T-helper 22 cell (primary cell): Measurements from ENCODE around the gene MEF2D.

Source experiments
- DNase-seq: peaks from one replicate; pipeline ENCODE4 v3.0.0-alpha.2; 2020; ENCODE audit warnings: low read depth

MEF2D gene

GRCh38 chr1:156467906-156468305 lies 32.7 kb downstream of the MEF2D start:
- DNase-seq = no peak

DNA sequence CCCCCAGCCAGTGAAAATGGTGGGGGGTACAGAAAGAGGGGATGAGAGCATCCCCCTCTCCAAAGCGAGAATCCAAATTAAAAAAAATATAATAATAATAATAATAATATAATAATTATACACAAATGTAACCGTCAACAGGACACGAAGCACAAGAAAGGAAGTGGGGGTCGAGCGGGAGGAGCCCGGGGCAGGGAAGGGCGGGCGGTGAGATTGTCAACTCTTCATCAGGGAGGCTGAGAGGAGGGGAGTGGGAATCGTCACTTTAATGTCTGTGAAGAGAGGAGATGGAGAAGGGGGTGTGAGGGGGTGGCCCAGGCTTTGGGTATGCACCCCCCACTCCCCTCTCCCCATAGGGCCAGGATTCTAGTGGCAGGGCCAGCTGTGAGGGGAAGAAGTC lies 33.2 kb downstream of the MEF2D start:
- DNase-seq = no peak

GRCh38 chr1:156465747-156466365 lies 34.7 kb downstream of the MEF2D start:
- no peak for DNase-seq

DNA sequence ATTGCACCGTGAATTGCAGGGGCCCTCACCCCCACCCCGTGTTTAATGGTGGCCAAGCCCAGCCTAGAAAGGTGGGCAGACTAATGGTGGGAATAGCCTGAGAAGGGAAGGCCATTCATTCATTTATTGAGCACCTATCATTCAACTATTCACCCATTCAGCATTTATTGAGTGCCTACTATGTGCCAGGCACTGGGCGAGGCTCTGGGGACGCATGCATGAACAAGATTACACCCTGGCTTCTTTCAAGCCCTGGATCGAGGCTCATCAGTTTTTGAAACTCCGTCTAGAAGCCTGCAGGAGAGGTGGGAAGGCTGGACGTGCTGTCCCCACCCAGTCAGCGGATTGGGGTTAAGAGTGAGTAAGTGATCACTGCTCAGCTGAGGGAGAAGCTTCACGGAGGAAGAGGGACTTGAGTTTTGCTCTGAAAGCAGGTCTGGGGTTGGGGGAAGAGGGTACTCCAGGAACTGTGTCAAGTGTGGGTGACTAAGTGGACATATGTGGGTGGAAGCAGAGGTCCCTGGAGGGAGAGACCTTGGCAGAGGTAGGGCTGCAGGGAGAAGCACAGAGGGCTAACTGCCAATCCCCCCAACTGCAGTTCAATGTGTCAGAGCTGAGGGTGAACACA lies 35.6 kb downstream of the MEF2D start:
- DNase-seq = no peak

GRCh38 chr1:156464335-156464734 lies 36.2 kb downstream of the MEF2D start:
- no peak for DNase-seq

DNA sequence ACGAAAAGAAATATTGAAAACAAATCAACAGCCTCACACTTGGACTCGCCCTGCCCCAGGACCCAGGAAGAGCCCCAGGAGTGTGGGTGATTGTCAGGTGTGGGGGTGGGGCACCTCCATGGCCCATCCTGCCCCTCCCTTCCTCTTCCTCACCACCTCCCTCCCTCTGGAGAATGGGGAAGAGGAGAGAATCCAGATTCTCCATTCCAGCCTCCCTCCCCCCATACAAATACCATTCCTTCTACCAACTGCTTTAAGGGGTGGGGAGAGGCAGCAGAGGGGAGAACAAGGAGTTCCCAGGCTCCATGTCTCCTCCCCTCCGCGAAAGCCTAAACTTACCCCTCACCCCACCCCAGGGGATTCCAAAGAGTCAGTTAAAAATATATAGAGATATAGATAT lies 36.7 kb downstream of the MEF2D start:
- no peak for DNase-seq

DNA sequence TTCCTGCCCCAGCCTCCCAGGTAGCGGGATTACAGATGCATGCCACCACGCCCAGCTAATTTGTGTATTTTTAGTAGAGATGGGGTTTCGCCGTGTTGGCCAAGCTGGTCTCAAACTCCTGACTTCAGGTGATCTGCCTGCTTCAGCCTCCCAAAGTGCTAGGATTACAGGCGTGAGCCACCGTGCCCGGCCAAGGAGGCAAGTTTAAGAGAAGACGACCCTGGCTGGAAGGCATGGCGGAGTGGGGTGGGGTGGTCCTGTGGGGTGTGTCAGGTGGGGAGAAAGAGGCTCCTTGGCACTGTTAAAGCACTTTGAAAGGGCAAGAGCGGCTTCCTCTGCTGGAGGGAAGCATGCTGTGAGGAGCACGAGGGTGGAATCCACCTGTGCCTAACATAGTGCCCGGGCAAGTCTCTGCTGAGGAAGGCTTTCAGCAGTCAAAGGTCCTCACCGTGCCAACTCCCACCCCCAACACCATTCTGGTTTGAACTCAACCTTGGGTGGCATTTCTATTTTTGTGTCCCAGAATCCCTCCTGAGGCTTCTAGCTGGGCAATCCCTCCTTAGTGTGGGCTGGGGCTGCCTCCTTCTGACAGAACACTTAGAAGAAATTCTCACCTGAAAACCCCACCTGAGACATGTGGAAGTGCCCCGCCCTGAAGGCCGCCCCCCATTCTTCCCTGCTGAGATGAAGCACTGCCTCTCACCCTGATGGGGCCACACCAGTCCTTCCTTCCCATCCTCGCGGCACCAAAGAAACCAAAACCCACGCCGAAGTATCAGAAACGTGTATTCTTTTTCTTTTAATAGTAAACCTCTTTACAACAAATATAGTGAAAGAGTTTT lies 37.4 kb downstream of the MEF2D start:
- no peak for DNase-seq

- no peak for DNase-seq
These were observed 38.6 kb downstream of the MEF2D start for GRCh38 chr1:156461781-156462647.

DNA sequence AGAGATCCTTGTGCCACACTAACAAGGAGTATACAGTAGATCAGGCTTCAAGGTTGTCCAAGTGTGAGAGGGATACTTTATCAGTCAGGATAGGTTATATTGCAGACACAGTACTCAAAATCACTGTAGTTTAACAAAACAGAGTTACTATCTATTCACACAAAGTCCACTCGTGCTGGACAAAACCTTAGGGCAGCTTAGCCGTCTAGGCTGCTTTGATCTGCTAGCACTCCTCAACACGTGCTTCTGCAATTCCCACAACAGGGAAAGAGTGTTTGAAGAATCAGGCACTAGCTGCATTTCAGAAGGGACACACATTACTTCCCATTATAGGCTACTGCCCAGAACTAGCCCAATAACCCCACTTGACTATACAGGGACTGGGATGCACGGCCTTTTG lies 39.5 kb downstream of the MEF2D start:
- no peak for DNase-seq

DNA sequence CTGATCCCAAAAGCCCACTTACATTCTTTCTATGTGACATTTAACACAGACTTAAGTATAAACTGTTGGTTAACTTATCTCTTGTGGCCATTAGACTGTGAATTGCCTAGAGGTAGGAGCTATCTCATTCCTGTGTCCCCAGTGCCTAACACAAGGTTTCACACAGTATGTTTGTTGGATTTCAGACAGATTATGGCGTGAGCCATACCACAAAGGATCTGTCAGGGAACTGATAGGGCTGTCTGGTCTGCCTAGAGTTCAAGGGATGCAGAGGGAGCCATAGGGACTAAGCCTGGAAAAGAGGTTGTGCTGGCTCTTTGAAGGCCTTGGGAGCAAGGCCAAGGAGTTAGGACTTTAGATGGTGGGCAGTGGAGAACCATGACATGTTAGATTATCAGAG lies 40.0 kb downstream of the MEF2D start:
- DNase-seq = no peak

GRCh38 chr1:156458181-156458503 lies 42.4 kb downstream of the MEF2D start:
- no peak for DNase-seq

DNA sequence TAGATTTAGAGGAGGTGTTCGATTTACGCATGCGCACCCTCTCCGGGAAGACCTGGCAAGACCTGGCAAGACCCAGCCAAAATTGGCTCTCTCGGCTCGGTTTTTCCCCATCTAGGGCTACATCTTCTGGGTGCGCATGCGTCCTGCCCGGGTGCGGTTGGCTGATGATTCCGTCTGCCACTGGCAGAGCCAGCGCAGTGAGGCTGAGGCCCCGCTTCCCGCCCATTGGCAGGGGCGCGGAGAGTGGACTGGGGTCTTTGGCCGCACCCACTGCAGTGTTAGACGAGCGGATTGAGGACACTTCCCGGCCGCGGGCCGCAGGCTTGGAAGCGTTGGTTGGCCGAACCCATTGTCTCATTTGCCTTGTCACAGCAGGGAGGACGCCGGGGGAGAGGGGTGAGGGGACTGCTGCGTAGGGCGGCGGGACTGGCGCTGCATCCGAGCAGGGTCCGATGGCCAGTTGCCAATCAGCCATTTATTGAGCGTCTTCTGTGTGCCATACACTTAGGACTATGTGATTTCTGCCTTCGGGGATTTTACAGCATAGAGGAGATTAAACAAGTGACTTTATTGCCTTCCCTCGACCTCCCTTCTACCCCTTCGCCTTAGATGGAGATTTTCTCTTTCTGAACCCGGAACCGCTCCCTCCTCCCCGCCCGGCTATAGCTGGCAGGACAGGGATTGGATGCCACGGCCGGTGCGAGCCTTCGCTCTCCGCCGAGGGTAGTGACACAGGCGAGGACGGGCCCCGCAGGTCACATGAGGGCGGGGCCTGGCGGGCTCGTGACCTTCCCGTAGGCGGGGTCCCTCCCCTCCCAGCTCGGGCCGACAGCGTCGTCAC lies 43.7 kb downstream of the MEF2D start:
- peak; percentile 96 for DNase-seq

DNA sequence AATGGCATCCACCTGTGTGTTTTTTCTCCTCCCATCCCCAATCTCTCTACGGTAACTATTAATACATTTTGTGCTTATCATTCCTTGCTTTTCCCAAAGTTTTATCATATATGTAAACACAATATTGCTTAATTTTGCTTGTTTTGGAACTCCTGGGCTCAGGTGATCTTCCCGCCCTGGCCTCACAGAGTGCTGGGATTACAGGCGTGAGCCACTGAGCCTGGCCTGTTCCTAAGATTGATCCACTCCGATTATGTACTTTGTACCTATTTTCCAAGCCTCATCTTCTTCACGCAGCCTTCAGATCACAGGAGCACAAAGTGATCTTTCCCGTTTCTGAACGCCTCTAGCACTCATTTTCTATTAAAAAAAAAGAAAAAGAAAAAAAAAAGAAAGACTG lies 45.2 kb downstream of the MEF2D start:
- no peak for DNase-seq

DNA sequence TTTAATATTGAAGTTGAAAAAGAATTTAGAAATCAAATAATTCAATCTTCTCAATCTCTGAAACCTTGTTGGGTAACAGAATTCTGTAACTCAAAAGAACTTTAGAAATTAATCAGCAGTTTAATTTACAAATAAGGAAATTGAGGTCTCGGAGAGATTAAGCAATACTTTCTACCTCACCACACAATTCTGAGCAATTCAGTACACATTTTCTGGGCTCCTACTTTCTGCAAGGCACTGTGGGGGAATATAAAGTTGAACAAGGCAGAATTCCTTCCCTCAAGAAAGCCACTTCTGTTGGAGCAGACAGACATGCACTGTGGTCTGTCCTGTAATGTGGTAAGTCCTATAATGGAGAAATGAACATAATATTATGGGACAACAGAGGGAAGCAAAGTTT lies 47.7 kb downstream of the MEF2D start:
- no peak for DNase-seq

GRCh38 chr1:156451505-156452160 lies 48.9 kb downstream of the MEF2D start:
- no peak for DNase-seq

DNA sequence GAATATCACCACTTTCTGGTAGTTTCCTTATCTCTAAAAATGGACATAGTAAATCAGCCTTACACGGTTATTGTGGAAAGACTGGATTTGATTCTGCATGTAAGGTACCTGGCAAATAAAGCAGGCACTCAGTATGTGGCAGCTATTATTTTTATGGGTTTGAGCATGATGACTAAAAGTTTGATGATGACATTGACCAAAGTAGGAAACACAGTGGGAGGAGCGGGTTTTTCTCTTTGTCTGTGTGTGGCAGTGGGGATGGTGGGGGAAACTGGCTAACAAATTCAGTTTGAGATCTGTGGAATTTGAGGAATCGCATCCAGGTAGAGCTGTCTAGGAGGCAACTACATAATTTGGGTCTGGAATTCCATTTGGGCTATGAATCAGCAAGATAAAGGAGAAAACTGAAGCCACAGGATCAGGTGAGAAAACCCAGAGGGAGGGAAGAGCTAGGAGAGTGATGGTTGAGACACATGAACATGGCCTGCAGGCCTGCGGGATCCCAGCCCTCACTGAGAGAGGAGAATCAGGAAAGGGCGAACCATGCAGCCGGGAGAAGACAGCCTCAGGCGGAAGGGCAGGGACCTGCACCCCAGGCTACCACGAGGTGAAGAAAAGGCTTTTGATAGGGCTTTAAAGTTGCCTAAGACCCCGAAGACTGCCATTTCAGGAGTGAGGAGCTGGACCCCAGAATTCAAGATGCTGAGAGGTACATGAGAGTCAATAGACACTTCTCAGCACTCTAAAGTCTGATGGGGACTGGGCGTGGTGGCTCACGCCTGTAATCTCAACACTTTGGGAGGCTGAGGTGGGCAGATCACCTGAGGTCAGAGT lies 52.2 kb downstream of the MEF2D start:
- DNase-seq = no peak

DNA sequence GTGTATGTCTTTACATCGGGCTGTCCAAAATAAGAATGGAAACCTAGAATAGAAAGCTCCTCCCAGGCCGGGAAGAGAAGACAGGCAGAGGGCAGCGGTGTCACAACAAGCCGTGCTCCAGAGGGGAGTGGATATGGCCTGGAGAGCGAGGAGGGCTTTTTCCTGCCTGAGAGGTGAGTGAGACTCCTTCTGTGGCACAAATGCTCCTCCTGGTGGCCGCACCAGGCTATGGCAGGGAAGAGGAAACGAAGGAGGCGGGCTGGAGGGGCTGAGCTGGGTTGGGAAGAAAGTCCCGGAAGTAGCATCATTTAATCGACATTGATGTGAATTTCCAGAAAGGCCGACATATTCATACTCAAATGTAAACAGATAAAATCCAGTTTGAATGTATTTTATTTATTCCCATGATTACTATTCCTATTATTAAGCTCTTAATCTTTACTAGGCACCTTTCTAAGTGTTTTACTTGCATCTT lies 54.7 kb downstream of the MEF2D start:
- DNase-seq = peak; percentile 50

DNA sequence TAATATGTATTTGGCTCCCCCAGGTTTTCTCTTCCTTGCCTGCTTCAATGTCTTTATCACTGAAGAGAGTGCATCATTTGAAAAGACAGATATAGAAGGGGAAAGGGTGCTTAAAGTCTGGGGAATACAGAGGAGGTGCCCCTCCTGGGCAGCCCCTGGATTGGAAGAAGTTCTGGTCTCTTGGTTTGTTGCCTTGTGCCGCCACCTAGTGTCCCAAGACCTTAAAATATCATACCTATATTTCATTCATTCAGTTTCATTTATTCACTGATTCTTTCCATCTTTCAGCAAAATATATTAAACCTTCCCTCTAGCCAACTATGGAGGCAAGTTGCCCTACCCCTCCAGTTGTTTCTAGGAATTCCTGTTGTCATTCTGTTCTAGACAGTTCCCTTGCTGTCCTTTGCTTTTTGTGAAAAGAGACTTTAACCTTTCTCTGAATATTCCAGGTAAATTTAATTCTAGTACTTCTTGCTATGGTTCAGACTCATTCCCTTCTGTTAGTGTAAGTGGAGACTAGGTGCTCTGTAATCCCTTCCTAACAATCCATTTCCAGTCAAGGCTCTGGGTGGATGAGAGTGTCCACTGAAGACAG lies 56.1 kb downstream of the MEF2D start:
- no peak for DNase-seq

DNA sequence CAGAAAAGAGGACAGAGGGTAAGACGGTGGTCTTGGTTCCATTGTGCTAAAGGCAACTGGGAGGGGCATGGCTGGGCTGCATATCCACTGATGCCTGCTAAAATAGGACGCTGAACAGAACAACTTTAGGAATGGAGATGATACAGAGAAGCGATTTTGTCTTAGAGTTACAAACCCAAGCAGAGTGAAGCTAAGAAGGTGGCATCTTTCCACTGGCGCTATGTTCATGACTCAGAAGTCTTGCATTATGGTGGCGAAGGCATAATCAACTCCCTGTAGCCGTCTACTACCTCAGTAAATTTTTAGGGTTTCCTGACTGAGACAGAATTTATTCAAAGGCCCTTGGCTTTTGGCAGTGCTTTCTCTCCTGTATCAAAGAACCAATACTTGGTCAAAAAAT lies 57.3 kb downstream of the MEF2D start:
- no peak for DNase-seq
